ENCODE data around the gene RHOT2.

- TF ChIP-seq CTCF (IDR thresholded peaks at IDR 0.05 in 2 of 3, conservative IDR thresholded peaks at IDR 0.05 in 1 of 3; ENCODE audit: borderline replicate concordance in 1 of 3, insufficient read depth in 1 of 3, low read depth in 2 of 3, low read length in 2 of 3) (no peak), POLR2A (IDR thresholded peaks at IDR 0.05; ENCODE audit: borderline replicate concordance, extremely low read depth, insufficient read depth, insufficient read length) (no peak)
These were observed 15.6 kb downstream of the RHOT2 start for GRCh38 chr16:683396-684070.

Measured in HCT116 (cell line).